Mesenchymal stem cell (in vitro differentiated cells and primary cell): ENCODE data around the gene NUBPL.
"Not testable (repeated sequence)": the region's sequence is repeated elsewhere in the genome, so short reads cannot be mapped to it uniquely, and the experiment has no call there.

ENCODE experiments used
- DNase-seq: peaks from one replicate; pipeline ENCODE4 v3.0.0-alpha.2; 2013
- H2AFZ ChIP-seq: one replicate; pipeline ENCODE4 v1.6.1; 2013; ENCODE audit warnings: low read depth, mild to moderate bottlenecking, control low read depth, inconsistent platforms, low read length, moderate library complexity
- H2AK5ac ChIP-seq: 2 replicates; pipeline ENCODE4 v1.6.1; 2013; ENCODE audit warnings: low read length, moderate library complexity, mild to moderate bottlenecking, inconsistent platforms; ENCODE audit not compliant: severe bottlenecking
- H2BK120ac ChIP-seq: one replicate; pipeline ENCODE4 v1.6.1; 2013; ENCODE audit warnings: low read depth, mild to moderate bottlenecking, inconsistent platforms, low read length, moderate library complexity
- H2BK12ac ChIP-seq, 2 experiments: one replicate each; pipeline ENCODE4 v1.6.1; 2013; ENCODE audit warnings: inconsistent platforms in 2 of 2, low read length in 2 of 2, mild to moderate bottlenecking in 2 of 2, moderate library complexity in 2 of 2, control low read depth in 1 of 2
- H2BK15ac ChIP-seq: one replicate; pipeline ENCODE4 v1.6.1; 2013; ENCODE audit warnings: mild to moderate bottlenecking, low read depth, inconsistent platforms; ENCODE audit not compliant: poor library complexity, severe bottlenecking
- H2BK5ac ChIP-seq: 2 replicates; pipeline ENCODE4 v1.6.1; 2013; ENCODE audit warnings: low read depth, mild to moderate bottlenecking, low read length, control low read depth, inconsistent platforms; ENCODE audit not compliant: poor library complexity, severe bottlenecking
- H3K14ac ChIP-seq, 2 experiments: one replicate each; pipeline ENCODE4 v1.6.1; 2013; ENCODE audit warnings: inconsistent platforms in 2 of 2, low read length in 2 of 2, control low read depth in 1 of 2, mild to moderate bottlenecking in 1 of 2, moderate library complexity in 1 of 2
- H3K18ac ChIP-seq, 2 experiments: one replicate each; pipeline ENCODE4 v1.6.1; 2013; ENCODE audit warnings: inconsistent platforms in 2 of 2, low read length in 2 of 2, control low read depth in 1 of 2, low read depth in 1 of 2, mild to moderate bottlenecking in 1 of 2
- H3K23ac ChIP-seq, 2 experiments: one replicate each; pipeline ENCODE4 v1.6.1; 2013; ENCODE audit warnings: inconsistent platforms in 2 of 2, low read length in 2 of 2, mild to moderate bottlenecking in 2 of 2, moderate library complexity in 2 of 2, control low read depth in 1 of 2
- H3K27ac ChIP-seq: 2 replicates; pipeline ENCODE4 v1.5.1; 2013; ENCODE audit warnings: mild to moderate bottlenecking, moderate library complexity, low read length, control low read depth, inconsistent platforms; ENCODE audit not compliant: poor library complexity, severe bottlenecking
- H3K27me3 ChIP-seq, 2 experiments: 2 replicates each; pipeline versions ENCODE4 v1.6.1 to v1.7.0; 2013; ENCODE audit warnings: low read length in 2 of 2, mild to moderate bottlenecking in 2 of 2, moderate library complexity in 2 of 2, control low read depth in 1 of 2, inconsistent platforms in 1 of 2; ENCODE audit not compliant: control insufficient read depth in 1 of 2, insufficient read depth in 1 of 2
- H3K36me3 ChIP-seq, 2 experiments: 2 replicates each; pipeline versions ENCODE4 v1.6.1 to v1.7.0; 2013; ENCODE audit warnings: low read length in 2 of 2, control low read depth in 1 of 2, inconsistent platforms in 1 of 2, low read depth in 1 of 2, mild to moderate bottlenecking in 1 of 2; ENCODE audit not compliant: insufficient read depth in 2 of 2, control insufficient read depth in 1 of 2
- H3K4ac ChIP-seq, 2 experiments: one replicate each; pipeline ENCODE4 v1.6.1; 2013; ENCODE audit warnings: inconsistent platforms in 2 of 2, low read length in 2 of 2, mild to moderate bottlenecking in 2 of 2, moderate library complexity in 2 of 2, control low read depth in 1 of 2, low read depth in 1 of 2
- H3K4me1 ChIP-seq: 2 replicates; pipeline ENCODE4 v1.6.1; 2013; ENCODE audit warnings: low read depth, low read length, control low read depth; ENCODE audit not compliant: control insufficient read depth, insufficient read depth
- H3K4me2 ChIP-seq: 2 replicates; pipeline ENCODE4 v1.6.1; 2013; ENCODE audit warnings: low read length, mild to moderate bottlenecking, inconsistent platforms; ENCODE audit not compliant: poor library complexity, severe bottlenecking
- H3K4me3 ChIP-seq, 2 experiments: 2 replicates each; pipeline versions ENCODE4 v1.5.1 to v1.7.0; 2013; ENCODE audit warnings: low read length in 2 of 2, mild to moderate bottlenecking in 2 of 2, control low read depth in 1 of 2, low read depth in 1 of 2; ENCODE audit not compliant: insufficient read depth in 1 of 2
- H3K79me1 ChIP-seq: replicated peaks from 2 replicates; pipeline ENCODE4 v1.6.1; 2013; ENCODE audit warnings: mild to moderate bottlenecking, control low read depth, low read length, inconsistent platforms; ENCODE audit not compliant: poor library complexity, severe bottlenecking
- H3K9ac ChIP-seq: 2 replicates; pipeline ENCODE4 v1.7.0; 2013; ENCODE audit warnings: mild to moderate bottlenecking, low read length, moderate library complexity
- H3K9me3 ChIP-seq: 2 replicates; pipeline ENCODE4 v1.7.0; 2013; ENCODE audit warnings: mild to moderate bottlenecking, low read length; ENCODE audit not compliant: control insufficient read depth
- H4K8ac ChIP-seq: one replicate; pipeline ENCODE4 v1.6.1; 2013; ENCODE audit warnings: inconsistent platforms, mild to moderate bottlenecking, low read length, moderate library complexity
- H4K91ac ChIP-seq: one replicate; pipeline ENCODE4 v1.6.1; 2013; ENCODE audit warnings: mild to moderate bottlenecking, low read length, inconsistent platforms
- WGBS: methylation state at CpG from one replicate; pipeline ENCODE4 v1.1.7; 2013; ENCODE audit warnings: mixed read lengths; 5-methylcytosine and 5-hydroxymethylcytosine counted together

Gene NUBPL

GRCh38 chr14:31788340-31788739, 227.1 kb downstream of the NUBPL start:
- DNase-seq, result no peak
- no peak overlapping the region for H3K23ac ChIP-seq
- no peak overlapping the region for H2BK12ac ChIP-seq
- no peaks in the 10 kb centered on the region for H3K79me1 ChIP-seq
- no peak overlapping the region for H3K18ac ChIP-seq
- H3K4ac ChIP-seq, result no peak overlapping the region
- no peak overlapping the region for H3K9ac ChIP-seq
- H2BK15ac ChIP-seq, result no peak overlapping the region
- H3K36me3 ChIP-seq, result no peaks in the 10 kb centered on the region
- no peak overlapping the region for H3K27ac ChIP-seq
- H4K8ac ChIP-seq, result no peak overlapping the region
- no peaks in the 10 kb centered on the region for H3K9me3 ChIP-seq
- no peak overlapping the region for H4K91ac ChIP-seq
- no peak overlapping the region for H2BK5ac ChIP-seq
- H2AFZ ChIP-seq, result no peak overlapping the region
- no peaks in the 10 kb centered on the region for H3K4me1 ChIP-seq
- no peak overlapping the region for H3K4me3 ChIP-seq
- WGBS, result no CpG with 5 or more reads among the region's 1 CpG
- H2BK120ac ChIP-seq, result no peak overlapping the region
- no peak overlapping the region for H2AK5ac ChIP-seq
- no peak overlapping the region for H3K4me2 ChIP-seq
- H3K27me3 ChIP-seq, result no peaks in the 10 kb centered on the region
- no peak overlapping the region for H3K14ac ChIP-seq

- Histone ChIP-seq H3K9ac (no peak overlapping the region), H2BK120ac (no peak overlapping the region), H4K91ac (no peak overlapping the region), H3K23ac (no peak overlapping the region), H3K79me1 (no peaks in the 10 kb centered on the region), H2BK12ac (no peak overlapping the region), H3K4me1 (no peaks in the 10 kb centered on the region), H3K14ac (no peak overlapping the region), H2AK5ac (no peak overlapping the region), H3K4me3 (no peak overlapping the region), H3K36me3 (no peaks in the 10 kb centered on the region), H3K4ac (no peak overlapping the region), H2BK15ac (no peak overlapping the region), H3K27ac (no peak overlapping the region), H3K9me3 (no peaks in the 10 kb centered on the region), H2AFZ (no peak overlapping the region), H2BK5ac (no peak overlapping the region), H4K8ac (no peak overlapping the region), H3K4me2 (no peak overlapping the region), H3K18ac (no peak overlapping the region), H3K27me3 (no peaks in the 10 kb centered on the region)
- DNase-seq, result no peak
Measured at GRCh38 chr14:31792726-31793125, 231.5 kb downstream of the NUBPL start.

GRCh38 chr14:31797946-31798345, 236.7 kb downstream of the NUBPL start:
- not testable (repeated sequence) for H3K18ac ChIP-seq, DNase-seq, H3K14ac ChIP-seq, H2BK12ac ChIP-seq, H2BK120ac ChIP-seq, H3K4me1 ChIP-seq, H2BK15ac ChIP-seq, H2AK5ac ChIP-seq, H3K27ac ChIP-seq, H3K9me3 ChIP-seq, H4K8ac ChIP-seq, H2AFZ ChIP-seq, H3K4me3 ChIP-seq, H3K23ac ChIP-seq, H3K4me2 ChIP-seq, H2BK5ac ChIP-seq, H3K27me3 ChIP-seq, H4K91ac ChIP-seq, H3K79me1 ChIP-seq, H3K4ac ChIP-seq, H3K9ac ChIP-seq, H3K36me3 ChIP-seq
- no CpG with 5 or more reads among the region's 3 CpGs for WGBS

GRCh38 chr14:31802838-31803237, 241.6 kb downstream of the NUBPL start:
- Histone ChIP-seq H3K4me2 (no peak overlapping the region), H3K18ac (no peak overlapping the region), H2BK120ac (no peak overlapping the region), H3K4me3 (no peak overlapping the region), H2BK12ac (no peak overlapping the region), H2AFZ (no peak overlapping the region), H3K9me3 (no peaks in the 10 kb centered on the region), H3K4me1 (no peaks in the 10 kb centered on the region), H3K9ac (no peak overlapping the region), H4K91ac (no peak overlapping the region), H3K79me1 (no peaks in the 10 kb centered on the region), H2AK5ac (no peak overlapping the region), H4K8ac (no peak overlapping the region), H3K4ac (no peak overlapping the region), H3K27ac (no peak overlapping the region), H3K14ac (no peak overlapping the region), H2BK5ac (no peak overlapping the region), H2BK15ac (no peak overlapping the region), H3K36me3 (no peaks in the 10 kb centered on the region), H3K23ac (no peak overlapping the region), H3K27me3 (no peaks in the 10 kb centered on the region)
- DNase-seq, result no peak
